Sigmoid colon (tissue), 3 donors: ENCODE measurements around the gene PDE6G.

Experiments used
- CTCF ChIP-seq, 4 experiments: fragments of 450-650 bp in 3 of 4; fragments of 200-600 bp in 1 of 4; IDR thresholded peaks; one replicate each; pipeline ENCODE4 v1.5.1; 2016 to 2019; ENCODE audit warnings: antibody characterized with exemption in 4 of 4, mild to moderate bottlenecking in 3 of 4, moderate library complexity in 2 of 4
- POLR2A ChIP-seq, 2 donors: fragments of 450-650 bp; IDR thresholded peaks; one replicate each; pipeline ENCODE4 v1.6.1; 2016; ENCODE audit warnings: antibody characterized with exemption in 2 of 2, mild to moderate bottlenecking in 2 of 2, moderate library complexity in 2 of 2

DNA sequence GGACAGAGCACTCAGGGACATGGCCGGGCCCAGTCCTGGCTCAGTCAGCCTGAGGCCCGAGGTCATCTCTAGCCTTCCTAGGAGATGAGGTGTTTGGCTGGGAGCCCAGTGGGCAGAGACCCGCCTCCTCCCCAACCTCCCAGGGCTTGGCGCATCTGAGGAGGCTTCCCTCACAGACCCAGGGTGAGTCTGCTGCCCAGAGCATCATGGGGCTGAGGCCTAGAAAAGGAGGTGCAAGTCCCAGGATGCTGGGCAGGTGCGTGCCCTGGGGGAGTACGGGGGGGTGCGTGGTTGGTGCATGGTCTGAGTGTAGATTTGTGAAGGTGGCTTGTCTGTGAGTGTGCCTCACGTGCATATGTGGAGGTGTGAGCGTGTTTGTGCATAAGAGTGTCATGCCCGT is 4.7 kb downstream of the PDE6G start:
- TF ChIP-seq POLR2A (IDR thresholded peaks at IDR 0.05) (no peak), CTCF (IDR thresholded peaks at IDR 0.05) (no peak)
